Astrocyte of the cerebellum (primary cell): Measurements from ENCODE around the gene SAMD1.

Experiments used
- DNase-seq: peaks from one replicate; pipeline ENCODE4 v3.0.0-alpha.2; 2011; ENCODE audit warnings: low read depth
- H3K4me3 ChIP-seq: 2 replicates; pipeline ENCODE4 v1.5.1; 2011; ENCODE audit warnings: mild to moderate bottlenecking, low read depth, low read length, moderate library complexity
- in situ Hi-C: cut with HindIII; loops from 2 replicates; pipeline ENCODE4 v1.10.0; 2017; ENCODE audit warnings: low sequenced_read_pairs
- TF ChIP-seq, protein P1 (sequence below): IDR thresholded peaks from 2 replicates; pipeline ENCODE4 v1.5.1; 2012; ENCODE audit warnings: low read length, low read depth, moderate library complexity, mild to moderate bottlenecking; ENCODE audit errors: missing control alignments

Gene SAMD1

GRCh38 chr19:14107581-14108461, 17.3 kb upstream of the SAMD1 start:
- no peak overlapping the region for H3K4me3 ChIP-seq
- in situ Hi-C loops, result no loop called here
- TF ChIP-seq, protein P1, sequence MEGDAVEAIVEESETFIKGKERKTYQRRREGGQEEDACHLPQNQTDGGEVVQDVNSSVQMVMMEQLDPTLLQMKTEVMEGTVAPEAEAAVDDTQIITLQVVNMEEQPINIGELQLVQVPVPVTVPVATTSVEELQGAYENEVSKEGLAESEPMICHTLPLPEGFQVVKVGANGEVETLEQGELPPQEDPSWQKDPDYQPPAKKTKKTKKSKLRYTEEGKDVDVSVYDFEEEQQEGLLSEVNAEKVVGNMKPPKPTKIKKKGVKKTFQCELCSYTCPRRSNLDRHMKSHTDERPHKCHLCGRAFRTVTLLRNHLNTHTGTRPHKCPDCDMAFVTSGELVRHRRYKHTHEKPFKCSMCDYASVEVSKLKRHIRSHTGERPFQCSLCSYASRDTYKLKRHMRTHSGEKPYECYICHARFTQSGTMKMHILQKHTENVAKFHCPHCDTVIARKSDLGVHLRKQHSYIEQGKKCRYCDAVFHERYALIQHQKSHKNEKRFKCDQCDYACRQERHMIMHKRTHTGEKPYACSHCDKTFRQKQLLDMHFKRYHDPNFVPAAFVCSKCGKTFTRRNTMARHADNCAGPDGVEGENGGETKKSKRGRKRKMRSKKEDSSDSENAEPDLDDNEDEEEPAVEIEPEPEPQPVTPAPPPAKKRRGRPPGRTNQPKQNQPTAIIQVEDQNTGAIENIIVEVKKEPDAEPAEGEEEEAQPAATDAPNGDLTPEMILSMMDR, result no peak
- DNase-seq, result no peak

DNA sequence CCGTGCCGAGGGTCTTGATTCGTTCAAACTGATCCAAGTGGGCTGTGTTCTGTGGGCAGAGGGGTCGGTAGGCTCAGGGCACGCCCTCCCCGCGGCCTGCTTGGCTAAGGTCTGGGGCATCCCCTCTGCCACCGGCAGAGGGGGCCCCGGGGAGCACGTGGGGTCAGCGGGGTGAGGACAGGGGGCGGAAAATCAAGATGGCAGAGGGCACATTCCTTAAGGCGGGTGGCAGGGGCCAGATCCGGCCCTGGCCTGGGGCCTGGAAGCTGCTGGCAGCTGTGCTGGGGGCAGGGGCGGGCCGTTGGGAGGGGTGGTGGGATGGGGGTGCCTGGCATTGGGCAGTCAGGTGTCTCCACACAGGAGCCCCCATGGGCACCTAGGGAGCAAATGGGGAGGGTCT, 16.3 kb upstream of the SAMD1 start:
- DNase-seq, result no peak
- in situ Hi-C loops, result no loop called here
- H3K4me3 ChIP-seq, result no peak overlapping the region
- TF ChIP-seq, protein P1, result no peak

DNA sequence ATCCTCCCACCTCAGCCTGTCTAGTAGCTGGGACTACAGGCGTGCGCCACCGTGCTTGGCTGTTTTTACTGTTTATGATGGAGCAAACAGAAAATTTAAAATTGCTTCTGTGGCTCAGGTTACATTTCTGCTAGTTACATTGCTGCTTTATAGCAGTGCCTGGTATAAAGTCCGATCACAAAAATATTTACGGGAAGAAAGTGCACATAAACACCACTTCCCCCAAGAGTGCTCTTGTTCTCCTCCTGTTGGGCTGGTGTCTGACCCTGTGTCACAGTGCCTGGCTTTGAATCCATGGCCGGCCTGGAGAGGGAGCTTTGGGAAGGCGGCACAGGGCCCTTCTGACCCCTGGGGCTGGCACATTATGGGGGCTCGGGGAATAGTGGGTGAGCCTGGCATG, 15.1 kb upstream of the SAMD1 start:
- in situ Hi-C loops, result no loop called here
- H3K4me3 ChIP-seq, result no peak overlapping the region
- TF ChIP-seq, protein P1, result no peak
- no peak for DNase-seq

- TF ChIP-seq, protein P1, result no peak
- H3K4me3 ChIP-seq, result no peak overlapping the region
- in situ Hi-C loops, result no loop called here
- no peak for DNase-seq
These were observed 12.8 kb upstream of the SAMD1 start for GRCh38 chr19:14103310-14103709.

DNA sequence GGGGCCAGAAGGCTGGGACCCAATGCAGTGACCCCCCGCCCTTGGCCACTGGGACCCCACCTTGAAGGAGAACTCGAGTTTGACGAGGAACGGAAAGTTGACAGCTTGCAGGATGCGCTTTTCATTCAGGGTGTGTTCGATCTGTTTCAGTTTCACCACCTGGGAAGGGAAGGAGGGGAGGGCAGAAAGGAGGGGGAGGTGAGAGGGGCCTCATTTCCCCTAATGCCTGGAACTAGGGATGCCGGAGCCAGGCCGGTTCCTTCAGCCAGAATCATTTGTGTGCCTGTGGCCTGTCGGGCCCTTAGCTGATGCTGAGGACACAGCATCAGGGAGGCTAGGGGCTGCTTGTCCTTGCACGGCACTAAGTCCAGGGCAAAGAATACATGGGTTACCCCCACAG, 12.2 kb upstream of the SAMD1 start:
- in situ Hi-C loops, result no loop called here
- TF ChIP-seq, protein P1, result no peak
- H3K4me3 ChIP-seq, result no peak overlapping the region
- no peak for DNase-seq

- no peak for DNase-seq
- no peak overlapping the region for H3K4me3 ChIP-seq
- TF ChIP-seq, protein P1, result no peak
- in situ Hi-C loops, result no loop called here
These were observed 11.6 kb upstream of the SAMD1 start for GRCh38 chr19:14102102-14102696.
